ENCODE measurements around the gene SERTAD4. TPM values are rescaled to one million over a fixed set of nuclear protein-coding genes. Genes with fewer than 3 reads are reported as not detected.

SERTAD4 gene
- 36.6 and 37.4 TPM in 2 replicates for total RNA-seq (2014; rRNA removed; shearing (Covaris generic))

GRCh38 chr1:210232511-210233215 is at the start of gene SERTAD4:
TSS of gene SERTAD4 (plus strand) at chr1:210232796. CDS start at chr1:210237961, 5,165 bp downstream.

Other genes starting within 250 kb of the SERTAD4 start
- 6.3 and 12.3 TPM in 2 replicates for gene HHAT, start 96.1 kb downstream of the SERTAD4 start, total RNA-seq (2014; rRNA removed; shearing (Covaris generic))